Measurements from ENCODE around the gene CRACR2B.

Gene CRACR2B

DNA sequence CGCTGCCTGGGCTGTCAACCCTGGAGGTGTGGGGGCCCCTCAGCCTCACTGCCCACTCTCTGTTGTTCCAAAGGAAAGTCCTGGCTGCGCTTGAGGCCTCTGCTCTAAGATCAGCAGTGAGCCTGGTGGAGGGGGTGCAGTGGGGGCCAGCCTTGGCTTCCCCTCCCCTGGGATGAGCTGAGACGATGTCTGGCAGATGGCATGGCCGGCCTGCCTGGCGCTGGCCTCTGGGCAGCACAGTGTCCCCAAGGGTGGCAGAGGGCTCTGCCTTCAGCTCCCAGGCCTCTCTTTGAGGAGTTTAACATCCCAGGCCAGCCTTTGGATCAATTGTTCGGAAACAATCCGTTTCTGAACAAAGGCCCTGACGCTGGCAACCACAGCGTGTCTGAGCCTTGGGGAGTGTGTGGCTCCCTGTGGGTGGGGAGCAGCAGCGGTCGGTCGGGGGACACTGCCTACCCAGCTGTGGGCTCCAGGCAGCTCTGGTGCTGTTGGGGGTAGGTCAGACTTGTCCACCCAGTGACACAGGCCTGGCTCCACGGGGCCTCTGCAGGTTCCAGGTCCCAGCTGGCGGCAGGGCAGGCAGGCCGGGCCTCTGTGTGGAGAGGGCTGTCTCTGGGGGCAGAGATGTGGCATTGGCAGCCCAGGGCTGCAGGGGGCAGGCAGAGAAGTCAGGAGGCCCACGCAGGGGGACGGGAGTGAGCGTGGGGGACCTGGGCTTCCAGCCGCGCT, 27.0 kb downstream of the CRACR2B start:
- no peak for DNase-seq (ENCODE audit: low read depth)

DNA sequence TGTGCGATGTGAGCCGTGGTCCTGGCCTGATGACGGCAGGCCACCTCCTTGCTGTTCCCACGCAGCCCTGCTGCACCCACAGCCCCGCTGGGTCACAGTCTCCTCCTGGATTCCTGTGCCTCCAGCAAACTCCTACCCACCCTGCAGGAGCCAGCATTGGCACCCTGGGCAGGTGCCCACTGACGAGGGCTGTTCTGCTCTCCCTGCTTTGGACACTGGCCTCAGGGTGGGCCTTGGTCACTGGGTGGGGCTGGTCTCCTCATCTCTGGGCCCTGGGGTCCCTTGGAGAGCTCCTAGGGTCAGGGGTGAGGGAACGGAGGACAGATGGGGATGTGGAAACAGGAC, 27.6 kb downstream of the CRACR2B start:
- no peak for DNase-seq (ENCODE audit: low read depth)

DNA sequence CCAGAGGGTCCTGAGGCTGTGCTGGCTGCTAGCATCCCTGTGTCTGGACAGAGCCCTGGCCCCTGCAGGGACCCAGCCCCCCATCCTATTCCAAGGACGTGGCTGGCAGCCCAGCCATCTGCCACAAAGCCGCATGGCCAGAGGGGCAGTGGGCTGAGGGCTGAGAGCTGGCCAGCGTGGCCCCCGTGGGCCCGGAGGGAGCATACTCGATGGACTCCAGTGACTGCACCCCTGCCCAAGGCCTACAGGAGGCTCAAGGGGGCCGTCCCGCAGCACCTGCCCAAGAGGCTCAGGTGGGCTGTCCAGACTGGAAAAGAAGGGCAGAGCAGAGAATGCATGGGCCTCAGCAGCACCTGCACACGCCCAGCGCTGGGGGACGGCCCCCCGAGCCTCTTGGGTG, 28.1 kb downstream of the CRACR2B start:
- DNase-seq (ENCODE audit: low read depth), result no peak

DNA sequence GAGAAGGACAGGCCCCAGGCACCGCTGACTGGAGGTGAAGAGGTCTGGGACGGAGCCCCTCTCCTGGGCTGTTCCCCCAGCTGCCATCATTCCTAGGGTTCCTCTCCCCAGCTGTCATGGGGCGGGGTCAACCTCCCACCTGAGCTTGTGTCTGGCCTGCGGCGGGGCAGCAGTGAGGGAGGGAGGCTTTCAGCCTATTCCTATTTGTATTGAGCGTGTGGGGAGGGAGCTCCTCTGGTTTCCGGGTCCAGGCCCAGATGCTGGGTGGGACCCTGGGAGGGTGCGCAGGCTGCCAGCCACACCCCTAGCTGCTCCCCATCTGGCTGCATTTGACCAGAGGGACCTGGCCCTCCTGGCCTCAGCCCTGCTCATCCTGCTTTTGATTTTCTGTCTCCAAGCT, 28.7 kb downstream of the CRACR2B start:
- DNase-seq (ENCODE audit: low read depth), result no peak

- DNase-seq (ENCODE audit: low read depth), result no peak
These were observed 30.5 kb downstream of the CRACR2B start for GRCh38 chr11:858053-858761.

DNA sequence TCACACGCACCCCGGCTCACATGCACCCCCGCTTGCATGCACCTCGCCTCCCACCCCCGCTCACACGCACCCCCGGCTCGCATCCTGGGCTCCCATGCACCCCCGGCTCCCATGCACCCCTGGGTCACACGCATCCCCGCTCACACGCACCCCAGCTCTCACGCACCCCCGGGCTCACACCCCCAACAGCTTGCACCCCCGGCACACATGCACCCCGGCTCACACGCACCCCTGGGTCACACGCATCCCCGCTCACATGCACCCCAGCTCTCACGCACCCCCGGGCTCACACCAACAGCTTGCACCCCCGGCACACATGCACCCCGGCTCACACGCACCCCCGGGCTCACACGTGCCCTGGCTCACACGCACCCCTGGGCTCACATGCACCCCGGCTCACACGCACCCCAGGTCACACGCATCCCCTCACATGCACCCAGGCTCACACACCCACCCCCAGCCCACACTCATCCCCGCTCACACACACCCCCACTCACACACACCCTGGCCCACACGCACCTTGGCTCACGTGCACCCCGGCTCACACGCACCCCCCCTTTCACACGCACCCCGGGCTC, 31.1 kb downstream of the CRACR2B start:
- DNase-seq (ENCODE audit: low read depth), result no peak

DNA sequence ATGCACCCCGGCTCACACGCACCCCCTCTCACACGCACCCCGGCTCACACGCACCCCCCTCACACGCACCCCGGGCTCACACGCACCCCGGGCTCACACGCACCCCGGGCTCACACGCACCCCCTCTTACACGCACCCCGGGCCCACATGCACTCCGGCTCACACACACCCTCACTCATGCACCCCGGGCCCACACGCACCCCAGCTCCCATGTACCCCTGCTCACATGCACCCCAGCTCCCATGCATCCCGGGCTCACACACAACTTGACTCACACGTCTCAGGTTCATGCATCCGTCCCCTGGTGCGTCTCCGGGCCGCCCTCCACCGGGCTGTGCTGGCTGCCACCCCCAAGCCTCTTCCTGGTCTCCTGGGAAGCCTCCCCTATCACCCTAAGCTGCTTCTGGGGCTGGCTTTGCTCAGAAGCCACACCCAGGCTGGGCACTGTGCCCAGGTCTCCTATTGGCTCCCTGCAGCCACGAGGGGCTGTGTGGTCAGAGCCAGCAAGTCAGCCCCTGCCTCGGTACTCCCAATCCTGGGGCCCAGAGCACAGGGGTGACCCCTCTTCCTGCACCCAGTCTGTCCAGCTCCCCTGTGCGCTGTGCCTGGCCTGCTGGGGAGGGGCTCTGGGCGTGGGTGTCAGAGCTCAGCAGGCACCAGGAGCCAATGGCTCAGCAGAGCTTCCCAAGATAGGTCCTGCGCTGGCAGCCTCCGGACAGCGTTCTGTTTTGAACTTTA, 31.8 kb downstream of the CRACR2B start:
- no peak for DNase-seq (ENCODE audit: low read depth)

DNA sequence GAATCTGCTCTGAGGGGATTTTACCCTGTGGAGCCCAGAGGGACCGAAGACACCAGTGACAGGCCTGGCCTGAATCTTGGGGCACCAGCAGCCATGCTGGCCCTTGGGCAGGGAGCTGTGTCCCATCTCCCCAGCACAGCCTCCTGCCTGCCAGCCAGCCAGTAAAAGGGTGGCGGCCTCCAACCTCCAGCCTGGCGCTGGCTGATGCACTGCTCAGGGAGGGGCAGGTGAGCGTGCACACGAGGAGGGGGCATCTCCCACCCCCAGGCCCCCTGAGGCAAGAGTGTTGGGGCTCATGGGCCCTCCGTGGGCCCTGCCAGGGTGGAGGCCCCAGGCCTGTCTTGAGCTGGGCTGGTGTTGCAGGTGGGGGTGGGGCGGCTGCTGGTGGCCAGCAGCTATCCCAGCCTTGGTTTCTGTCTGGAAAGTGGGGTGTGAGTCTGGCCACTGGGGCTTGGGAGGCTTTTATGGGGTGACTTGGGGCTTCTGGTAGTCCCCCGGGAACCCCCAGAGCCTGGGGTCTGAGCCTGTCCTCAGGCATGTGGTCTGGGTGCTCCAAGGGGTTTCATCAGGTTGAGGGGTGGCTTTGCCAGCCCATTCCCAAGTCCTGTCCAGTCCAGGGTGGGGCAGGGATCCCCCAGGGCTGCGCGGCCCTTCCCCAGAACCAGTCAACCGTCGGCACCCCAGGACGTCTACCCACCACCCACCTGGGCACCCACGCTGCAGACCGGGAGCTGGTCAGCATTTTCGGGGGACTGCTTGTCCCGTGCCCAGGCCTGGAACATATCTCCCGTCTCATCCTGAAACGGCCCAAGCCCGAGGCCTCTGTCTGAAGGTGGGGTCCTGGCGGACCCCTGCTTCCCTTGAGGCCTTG, 32.8 kb downstream of the CRACR2B start:
- no peak for DNase-seq (ENCODE audit: low read depth)

GRCh38 chr11:861105-861479, 33.4 kb downstream of the CRACR2B start:
- no peak for DNase-seq (ENCODE audit: low read depth)

GRCh38 chr11:862081-862661, 34.5 kb downstream of the CRACR2B start:
- no peak for DNase-seq (ENCODE audit: low read depth)

DNA sequence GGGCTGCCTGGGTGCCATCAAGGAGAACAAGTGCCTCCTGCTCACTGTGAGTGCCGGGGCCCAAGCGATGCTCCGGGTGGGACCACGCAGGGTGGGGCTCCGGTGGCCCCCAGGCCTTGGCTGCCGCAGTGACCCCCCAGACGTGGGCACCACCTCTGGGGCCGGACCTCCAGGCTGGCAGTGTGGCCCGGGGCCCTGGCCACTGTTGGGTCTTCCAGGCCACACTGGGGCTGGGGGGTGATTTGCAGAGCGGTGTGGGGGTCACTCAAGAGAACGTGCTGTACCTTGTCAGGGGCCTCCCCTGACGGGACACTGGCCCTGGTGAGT, 34.9 kb downstream of the CRACR2B start:
- DNase-seq (ENCODE audit: low read depth), result no peak

GRCh38 chr11:863023-863909, 35.5 kb downstream of the CRACR2B start:
- DNase-seq (ENCODE audit: low read depth), result no peak

DNA sequence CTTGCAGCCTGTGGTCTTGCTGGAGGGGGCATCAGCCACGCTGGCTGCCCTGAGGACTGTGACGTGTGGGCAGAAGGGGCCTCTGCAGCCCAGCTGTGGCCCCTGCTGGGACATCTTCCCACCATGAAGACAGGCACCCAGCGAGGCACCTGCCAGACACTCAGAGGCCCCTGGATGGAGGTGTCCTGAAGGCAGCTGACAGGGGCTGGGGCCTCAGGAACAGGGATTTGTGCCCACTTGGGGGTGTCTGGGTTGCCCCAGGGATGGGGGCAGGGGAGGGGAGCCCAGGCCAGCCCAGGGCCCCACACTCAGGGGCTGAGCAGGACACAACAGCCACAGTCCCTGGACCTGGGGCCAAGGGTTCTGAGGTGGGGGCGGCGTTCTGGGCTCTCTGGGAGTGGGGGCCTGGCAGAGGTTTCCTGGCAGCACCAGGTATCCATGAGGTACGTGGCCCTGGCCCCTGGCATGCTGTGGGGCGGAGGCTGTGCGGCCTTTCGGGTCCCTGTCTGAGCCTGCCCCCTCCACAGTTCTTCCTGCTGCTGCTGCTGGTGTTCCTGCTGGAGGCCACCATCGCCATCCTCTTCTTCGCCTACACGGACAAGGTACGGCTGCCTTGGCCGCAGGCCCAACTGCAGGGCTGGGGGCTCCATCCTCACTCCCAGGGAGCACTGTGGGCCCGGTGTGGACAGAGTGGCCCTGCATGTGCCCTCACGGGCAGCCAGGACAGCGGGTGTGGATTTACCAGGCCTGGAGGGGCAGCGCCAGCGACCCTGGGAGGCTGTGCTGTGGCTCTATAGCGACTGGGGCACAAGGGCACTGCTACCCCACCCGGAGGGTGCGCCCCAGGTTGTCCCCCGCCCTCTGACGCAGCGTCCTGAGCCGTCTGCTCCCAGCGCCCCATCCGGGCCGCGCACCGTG, 36.5 kb downstream of the CRACR2B start:
- no peak for DNase-seq (ENCODE audit: low read depth)

- no peak for DNase-seq (ENCODE audit: low read depth)
These were observed 37.2 kb downstream of the CRACR2B start for GRCh38 chr11:864898-865297.

DNA sequence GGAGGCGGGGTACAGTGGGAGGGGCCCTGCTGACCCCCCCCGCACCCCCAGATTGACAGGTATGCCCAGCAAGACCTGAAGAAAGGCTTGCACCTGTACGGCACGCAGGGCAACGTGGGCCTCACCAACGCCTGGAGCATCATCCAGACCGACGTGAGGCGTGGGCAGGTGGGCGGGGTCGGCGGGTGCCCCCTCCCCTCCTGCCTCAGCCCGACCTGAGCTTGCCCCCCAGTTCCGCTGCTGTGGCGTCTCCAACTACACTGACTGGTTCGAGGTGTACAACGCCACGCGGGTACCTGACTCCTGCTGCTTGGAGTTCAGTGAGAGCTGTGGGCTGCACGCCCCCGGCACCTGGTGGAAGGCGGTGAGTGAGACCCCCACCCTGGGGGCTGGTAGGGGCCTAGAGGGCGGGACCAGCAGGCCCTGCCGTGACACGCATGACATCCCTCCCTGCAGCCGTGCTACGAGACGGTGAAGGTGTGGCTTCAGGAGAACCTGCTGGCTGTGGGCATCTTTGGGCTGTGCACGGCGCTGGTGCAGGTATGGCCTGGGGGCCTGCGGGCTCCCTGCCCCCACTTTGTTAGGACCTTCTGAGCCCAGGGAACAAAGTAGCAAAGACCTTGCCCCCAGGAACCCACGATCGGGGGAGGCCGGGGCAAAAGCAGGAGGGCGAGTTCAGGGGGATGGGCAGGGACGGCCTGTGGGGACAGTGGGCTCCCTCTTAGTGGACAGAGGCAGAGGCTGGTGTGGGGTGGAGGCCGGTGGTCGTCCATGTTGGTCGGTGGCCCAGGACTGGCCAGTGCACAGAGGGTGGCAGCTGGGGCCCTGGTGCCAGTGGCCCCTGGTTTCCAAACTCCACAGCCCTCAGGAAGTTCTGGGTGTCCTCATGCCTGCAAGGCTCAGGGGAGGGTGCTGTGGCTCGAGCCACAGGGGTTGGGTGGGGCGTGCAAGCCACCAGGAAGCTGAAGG, 38.0 kb downstream of the CRACR2B start:
- no peak for DNase-seq (ENCODE audit: low read depth)

GRCh38 chr11:866481-866880, 38.8 kb downstream of the CRACR2B start:
- DNase-seq (ENCODE audit: low read depth), result no peak

GRCh38 chr11:867856-868358, 40.2 kb downstream of the CRACR2B start:
- DNase-seq (ENCODE audit: low read depth), result no peak

DNA sequence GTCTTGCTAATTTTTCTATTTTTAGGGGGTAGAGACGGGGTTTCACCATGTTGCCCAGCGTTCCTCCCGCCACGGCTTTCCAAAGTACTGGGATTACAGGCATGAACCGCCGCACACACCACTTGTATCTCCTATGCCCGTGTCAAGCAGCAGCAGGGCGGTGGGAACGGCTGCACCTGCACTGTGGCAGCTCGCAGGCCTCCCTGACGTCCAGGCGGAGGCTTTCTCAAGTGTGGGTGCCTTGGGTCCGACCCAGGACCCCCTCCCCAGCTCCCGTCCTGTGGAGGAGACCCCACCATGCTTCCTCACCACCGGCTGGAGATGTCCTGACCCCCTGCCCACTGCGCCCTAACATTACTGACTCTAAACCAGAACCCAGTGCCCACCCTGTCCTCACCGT, 40.7 kb downstream of the CRACR2B start:
- DNase-seq (ENCODE audit: low read depth), result no peak
